ENCODE data around the gene CDH23. TPM values are rescaled to one million over a fixed set of nuclear protein-coding genes. Genes with fewer than 3 reads are reported as not detected.

The CDH23 gene
- total RNA-seq, 2 experiments from 2014 or later, result 4.0 to 4.5 TPM

DNA sequence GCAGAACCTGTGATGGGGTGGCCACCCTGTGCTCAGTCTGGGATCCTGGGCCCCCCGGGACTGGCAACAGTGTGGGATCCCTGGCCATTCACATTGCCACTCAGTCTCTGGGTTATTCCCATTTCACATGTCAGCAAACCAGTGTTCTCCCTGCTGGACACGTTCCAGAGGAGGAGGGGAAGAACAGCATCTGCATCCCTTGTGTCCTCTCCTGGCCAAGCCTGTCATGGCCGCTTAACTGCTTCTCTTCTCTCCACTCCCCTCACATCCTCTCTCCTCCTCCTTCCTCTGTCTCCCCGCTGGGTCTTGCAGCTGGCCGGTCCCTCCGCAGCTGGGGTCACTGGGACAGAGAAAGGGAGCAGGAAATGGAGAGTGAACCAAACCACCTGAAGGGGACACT lies 248.5 kb downstream of the CDH23 start:
- CTCF ChIA-PET, result no interaction called here

DNA sequence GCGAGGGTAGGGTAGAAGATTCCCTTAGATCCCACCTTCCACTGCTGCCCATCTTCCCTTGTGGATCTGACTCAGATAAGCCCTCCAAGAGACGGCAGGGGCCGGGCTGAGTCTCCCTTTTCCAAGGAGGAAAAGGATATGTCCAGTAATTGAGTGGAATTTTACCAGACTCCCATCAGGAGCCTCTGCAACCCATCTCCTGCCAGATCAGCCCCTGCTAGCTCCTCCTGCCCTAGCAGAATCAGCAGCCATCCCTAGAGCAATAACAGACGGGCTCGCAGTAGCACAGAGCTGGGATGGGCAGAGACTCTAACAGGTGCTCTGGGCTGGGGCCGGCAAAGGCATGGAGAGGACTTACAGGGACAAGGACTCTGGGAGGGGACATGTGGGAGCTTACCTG lies 249.3 kb downstream of the CDH23 start:
- ChIA-PET POLR2A (no interaction called here), CTCF (no interaction called here)
- Mint-ChIP-seq H3K27ac (no peak overlapping the region), H3K9me3 (no peaks in the 10 kb centered on the region), H3K4me3 (no peak overlapping the region), H3K27me3 (no peaks in the 10 kb centered on the region), H3K4me1 (peaks cover 2% of the 10 kb centered on the region), H3K36me3 (ENCODE audit: low read depth) (no peaks in the 10 kb centered on the region)
- DNase-seq, result no peak

More for the DNA sequence above, 248.5 kb downstream of the CDH23 start:
- Mint-ChIP-seq H3K27ac (no peak overlapping the region), H3K4me3 (no peak overlapping the region), H3K9me3 (no peaks in the 10 kb centered on the region), H3K4me1 (peaks cover 2% of the 10 kb centered on the region), H3K27me3 (no peaks in the 10 kb centered on the region), H3K36me3 (ENCODE audit: low read depth) (no peaks in the 10 kb centered on the region)
- POLR2A ChIA-PET, result no interaction called here
- DNase-seq, result no peak

DNA sequence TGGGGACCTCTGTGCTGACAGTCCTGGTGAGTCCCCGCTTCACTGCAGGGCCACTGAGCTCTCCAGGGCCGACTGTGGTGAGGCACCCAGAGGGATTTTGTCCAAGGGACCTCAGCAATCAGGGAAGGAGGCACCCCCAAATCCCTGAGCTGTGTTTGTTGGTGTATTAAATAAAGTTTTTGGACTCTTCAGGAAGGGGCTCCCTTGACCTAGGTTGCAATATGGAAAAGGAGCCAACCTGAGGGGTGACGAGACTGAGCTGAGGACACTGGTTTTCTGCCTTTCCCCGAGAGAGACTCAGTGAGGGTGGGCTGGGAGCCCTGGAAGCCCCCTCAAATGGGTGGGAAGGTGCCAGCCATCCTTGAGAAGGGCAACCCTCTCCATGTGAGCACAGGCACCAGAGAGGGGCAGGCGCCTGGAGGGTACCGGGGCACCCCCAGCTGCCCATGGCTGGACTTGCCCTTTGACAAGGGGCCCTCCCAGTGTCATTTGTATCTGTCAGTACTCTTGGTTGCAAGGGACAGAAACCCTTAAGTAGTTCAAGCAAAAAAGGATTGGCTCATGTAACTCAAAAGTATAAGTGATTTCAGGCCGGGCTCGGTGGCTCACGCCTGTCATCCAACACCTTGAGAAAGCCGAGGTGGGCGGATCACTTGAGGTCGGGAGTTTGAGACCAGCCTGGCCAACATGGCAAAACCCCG lies 250.0 kb downstream of the CDH23 start:
- Mint-ChIP-seq H3K27ac (no peak overlapping the region), H3K36me3 (ENCODE audit: low read depth) (no peaks in the 10 kb centered on the region), H3K9me3 (no peaks in the 10 kb centered on the region), H3K4me1 (peaks cover 2% of the 10 kb centered on the region), H3K4me3 (no peak overlapping the region), H3K27me3 (no peaks in the 10 kb centered on the region)
- ChIA-PET CTCF (no interaction called here), POLR2A (no interaction called here)
- no peak for DNase-seq

DNA sequence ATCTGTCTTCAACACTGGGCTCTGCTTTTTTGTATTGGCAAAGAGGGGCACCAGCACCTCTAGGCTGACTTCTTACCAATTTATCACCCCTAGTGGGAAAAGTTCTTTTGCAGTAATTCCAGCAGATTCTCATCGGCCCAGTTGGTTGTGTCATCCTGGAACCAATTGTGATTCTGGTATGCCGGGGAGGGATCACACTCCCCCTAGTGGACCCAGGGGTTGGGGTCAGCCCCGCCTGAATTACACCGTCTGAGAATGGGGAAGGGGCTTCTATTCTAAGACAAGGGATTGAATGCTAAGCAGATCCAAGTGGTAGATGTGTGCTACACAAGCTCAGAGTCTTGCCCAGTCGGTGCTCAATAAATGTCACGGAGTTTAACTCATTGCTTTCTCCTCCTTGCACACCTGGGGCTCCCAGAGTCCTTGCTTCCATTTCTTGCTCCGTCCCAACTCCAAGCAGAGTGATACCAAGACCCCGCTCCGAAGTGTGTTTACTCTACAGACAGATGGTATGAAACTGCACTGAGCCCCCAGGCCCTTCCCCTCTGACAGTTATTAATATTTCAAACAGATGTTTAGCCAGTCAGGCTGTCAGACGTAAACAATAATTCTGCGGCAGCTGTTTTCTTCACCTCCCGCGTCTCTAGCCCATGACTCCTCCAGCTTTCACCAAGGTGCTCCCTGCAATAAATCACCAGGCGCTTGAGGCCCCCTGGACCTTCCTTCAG lies 251.0 kb downstream of the CDH23 start:
- Mint-ChIP-seq H3K36me3 (ENCODE audit: low read depth) (no peaks in the 10 kb centered on the region), H3K9me3 (no peaks in the 10 kb centered on the region), H3K4me1 (peaks cover 2% of the 10 kb centered on the region), H3K4me3 (no peak overlapping the region), H3K27me3 (no peaks in the 10 kb centered on the region), H3K27ac (no peak overlapping the region)
- ChIA-PET CTCF (no interaction called here), POLR2A (no interaction called here)
- no peak for DNase-seq

DNA sequence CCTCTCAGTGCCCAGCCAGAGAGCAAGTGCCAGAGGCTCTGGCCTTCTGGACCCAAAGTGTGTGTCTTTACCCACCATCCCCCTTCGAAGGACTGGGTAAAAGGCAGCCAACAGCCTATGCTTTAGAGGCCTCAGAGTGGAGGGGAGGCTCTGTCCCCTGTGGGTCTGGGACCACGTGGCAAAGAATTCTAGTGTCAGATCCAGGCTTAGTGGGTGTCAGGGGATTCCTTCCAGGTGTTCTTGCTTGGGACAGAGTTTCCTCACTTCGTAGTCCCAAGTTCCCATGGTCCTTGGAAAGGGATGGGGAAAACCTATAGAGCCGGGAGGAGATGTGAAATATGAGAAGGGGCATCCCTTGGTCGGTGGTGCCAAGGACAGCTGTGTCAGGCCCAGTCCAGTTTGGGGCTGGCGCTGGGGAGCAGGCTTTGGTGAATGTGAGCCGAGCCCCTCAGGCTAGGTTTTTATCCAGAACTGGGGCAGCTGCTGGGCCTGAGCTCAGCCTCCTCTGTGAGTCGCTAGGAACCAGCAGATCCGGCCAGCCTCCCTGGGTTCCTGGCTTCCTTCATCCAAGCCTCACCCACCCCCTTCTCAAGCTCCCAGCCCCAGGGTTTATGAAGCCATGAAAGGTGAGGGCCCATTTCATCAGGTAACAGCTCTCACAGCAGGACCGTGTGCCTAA lies 251.7 kb downstream of the CDH23 start:
- no peak for DNase-seq
- Mint-ChIP-seq H3K27me3 (peaks cover 2% of the 10 kb centered on the region), H3K27ac (no peak overlapping the region), H3K36me3 (ENCODE audit: low read depth) (no peaks in the 10 kb centered on the region), H3K4me1 (peaks cover 2% of the 10 kb centered on the region), H3K4me3 (no peak overlapping the region), H3K9me3 (no peaks in the 10 kb centered on the region)
- ChIA-PET CTCF (no interaction called here), POLR2A (no interaction called here)

DNA sequence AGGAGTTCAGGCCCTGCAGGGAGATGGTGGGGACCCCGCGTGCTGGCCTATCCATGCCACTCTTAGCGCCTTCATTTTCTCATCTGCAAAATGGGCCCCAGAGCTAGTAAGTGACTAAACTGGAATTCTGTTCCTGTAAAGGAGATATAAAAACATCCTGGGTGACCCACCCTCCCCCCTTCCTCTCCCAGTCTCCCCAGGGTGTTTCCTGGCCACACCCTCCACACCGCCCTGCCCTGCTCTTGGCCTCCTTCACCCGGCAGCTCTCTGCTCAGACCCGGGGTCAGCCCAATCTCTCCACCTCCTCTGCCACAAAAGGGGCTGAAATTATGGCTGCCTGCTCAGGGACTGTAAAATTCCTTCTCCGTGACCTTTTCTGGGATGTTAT lies 252.2 kb downstream of the CDH23 start:
- CTCF ChIA-PET, result interaction anchor here (0.6 kb wide), 1 partner anchor 211 kb away, joined by 3 read pairs; no protein-coding TSS in a partner anchor
- H3K27me3 Mint-ChIP-seq, result peaks cover 2% of the 10 kb centered on the region
- H3K27ac Mint-ChIP-seq, result no peak overlapping the region
- no peak for DNase-seq
- peaks cover 2% of the 10 kb centered on the region for H3K4me1 Mint-ChIP-seq
- H3K36me3 Mint-ChIP-seq (ENCODE audit: low read depth), result no peaks in the 10 kb centered on the region
- no peaks in the 10 kb centered on the region for H3K9me3 Mint-ChIP-seq
- no peak overlapping the region for H3K4me3 Mint-ChIP-seq
- POLR2A ChIA-PET, result no interaction called here

DNA sequence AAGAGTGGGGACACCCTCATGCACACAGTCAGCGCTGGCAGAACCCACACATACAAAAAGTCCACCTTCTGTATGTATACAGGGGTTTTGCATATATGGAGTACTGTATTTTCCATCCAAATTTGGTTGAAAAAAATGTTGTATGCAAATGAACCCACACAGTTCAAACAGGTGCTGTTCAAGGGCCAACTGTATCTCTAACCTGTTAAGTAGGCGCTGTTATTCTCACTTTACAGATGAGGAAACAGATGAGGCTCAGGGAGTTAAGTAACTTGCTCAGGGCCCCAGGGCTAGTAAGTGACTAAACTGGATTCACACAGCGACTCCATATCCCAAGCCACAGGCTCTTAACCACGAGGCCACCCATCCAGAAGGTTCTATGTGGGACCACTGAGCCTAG lies 252.9 kb downstream of the CDH23 start:
- Mint-ChIP-seq H3K4me3 (no peak overlapping the region), H3K36me3 (ENCODE audit: low read depth) (no peaks in the 10 kb centered on the region), H3K27ac (no peak overlapping the region), H3K4me1 (peaks cover 2% of the 10 kb centered on the region), H3K27me3 (peaks cover 2% of the 10 kb centered on the region), H3K9me3 (no peaks in the 10 kb centered on the region)
- no peak for DNase-seq
- ChIA-PET CTCF (interaction anchor here (0.6 kb wide), 1 partner anchor 211 kb away, joined by 3 read pairs; no protein-coding TSS in a partner anchor), POLR2A (no interaction called here)

DNA sequence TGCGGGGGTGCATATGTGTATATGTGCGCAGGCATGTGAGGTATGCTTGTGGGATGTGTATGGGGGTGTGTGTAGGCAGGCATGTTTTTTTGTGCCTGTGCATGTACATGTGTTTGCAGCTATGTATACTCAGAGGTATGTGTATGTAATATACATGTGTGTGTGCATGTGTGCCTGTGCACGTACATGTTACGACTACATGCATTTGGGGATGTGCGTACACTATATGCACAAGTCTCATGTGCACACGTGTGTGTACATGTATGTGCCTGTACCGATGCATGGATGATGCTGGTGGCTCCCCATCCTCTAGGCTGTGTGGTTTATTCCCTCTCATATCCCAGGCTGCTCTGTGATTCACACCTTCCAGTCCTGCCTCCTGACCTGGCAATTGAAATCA lies 253.7 kb downstream of the CDH23 start:
- POLR2A ChIA-PET, result no interaction called here
- no peak for DNase-seq
- Mint-ChIP-seq H3K9me3 (no peaks in the 10 kb centered on the region), H3K27ac (no peak overlapping the region), H3K4me3 (no peak overlapping the region), H3K4me1 (peaks cover 2% of the 10 kb centered on the region), H3K36me3 (ENCODE audit: low read depth) (no peaks in the 10 kb centered on the region), H3K27me3 (peaks cover 2% of the 10 kb centered on the region)
- CTCF ChIA-PET, result no interaction called here

DNA sequence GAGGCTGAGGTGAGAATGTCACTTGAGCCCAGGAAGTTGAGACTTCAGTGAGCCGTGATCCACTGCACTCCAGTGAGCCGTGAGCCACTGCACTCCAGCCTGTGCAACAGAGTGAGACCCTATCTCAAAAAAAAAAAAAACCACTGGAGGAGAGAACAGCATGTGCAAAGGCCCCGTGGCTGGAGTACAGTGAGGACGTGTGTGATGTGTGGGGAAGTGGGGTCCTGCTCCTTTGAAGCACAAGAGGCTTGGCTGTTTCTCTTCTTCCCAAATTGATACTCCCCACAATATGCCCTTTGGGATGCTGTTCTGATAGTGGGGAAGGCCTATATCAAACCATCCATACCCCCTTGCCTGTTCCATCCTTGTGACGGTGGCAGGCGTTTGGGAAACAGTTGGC lies 254.7 kb downstream of the CDH23 start:
- ChIA-PET POLR2A (no interaction called here), CTCF (interaction anchor here (0.6 kb wide), 1 partner anchor 201 kb away, joined by 5 read pairs; no protein-coding TSS in a partner anchor)
- peaks cover 2% of the 10 kb centered on the region for H3K27me3 Mint-ChIP-seq
- DNase-seq, result no peak
- H3K27ac Mint-ChIP-seq, result no peak overlapping the region
- H3K36me3 Mint-ChIP-seq (ENCODE audit: low read depth), result no peaks in the 10 kb centered on the region
- H3K4me3 Mint-ChIP-seq, result no peak overlapping the region
- peaks cover 2% of the 10 kb centered on the region for H3K4me1 Mint-ChIP-seq
- no peaks in the 10 kb centered on the region for H3K9me3 Mint-ChIP-seq

DNA sequence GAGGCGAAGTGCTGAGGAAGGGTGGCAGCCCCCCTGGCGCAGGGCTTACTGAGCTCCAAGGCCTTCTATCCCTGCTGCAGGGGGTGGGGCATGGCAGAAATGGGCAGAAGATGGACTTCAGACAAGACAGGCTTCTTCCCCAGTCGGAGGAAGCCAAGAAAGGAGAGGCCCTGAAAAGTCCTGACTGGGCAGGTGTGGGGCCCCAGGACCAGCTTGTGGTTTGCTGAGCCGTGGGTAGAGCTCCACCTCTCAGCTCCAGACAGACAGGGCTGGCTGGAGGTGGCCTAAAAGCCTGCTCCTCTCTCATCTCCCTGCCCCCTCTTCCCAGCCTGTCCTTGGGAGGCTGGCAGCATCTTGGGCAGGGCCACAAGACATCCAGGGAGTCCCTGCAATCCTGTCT lies 255.2 kb downstream of the CDH23 start:
- H3K27me3 Mint-ChIP-seq, result peaks cover 2% of the 10 kb centered on the region
- CTCF ChIA-PET, result interaction anchor here (1.9 kb wide), 1 partner anchor 22 kb away, joined by 4 read pairs; no protein-coding TSS in a partner anchor

DNA sequence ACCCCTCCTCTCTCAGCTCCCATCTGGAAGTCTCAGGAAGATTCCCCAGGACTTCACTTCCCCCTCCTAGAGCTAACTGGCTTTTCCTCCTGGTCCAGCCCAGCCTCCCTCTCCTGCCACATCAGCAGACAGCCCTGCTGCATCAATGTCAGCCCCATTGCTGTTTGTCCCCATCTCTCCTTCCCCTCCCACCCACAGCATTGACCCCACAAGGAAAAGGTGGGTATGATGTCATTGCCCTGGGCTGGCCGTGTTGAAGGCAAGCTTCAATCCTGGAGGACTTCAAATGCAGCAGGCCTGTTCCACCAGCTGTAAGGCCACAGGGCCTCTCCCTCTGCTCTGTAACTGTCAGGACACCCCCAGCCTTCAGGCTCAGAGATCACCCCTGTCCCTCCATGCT lies 256.3 kb downstream of the CDH23 start:
- ChIA-PET CTCF (interaction anchor here (1.9 kb wide), 1 partner anchor 21 kb away, joined by 4 read pairs; no protein-coding TSS in a partner anchor), POLR2A (interaction anchor here (0.6 kb wide), 1 partner anchor 17 kb away, joined by 4 read pairs; no protein-coding TSS in a partner anchor)
- H3K36me3 Mint-ChIP-seq (ENCODE audit: low read depth), result no peaks in the 10 kb centered on the region
- no peak overlapping the region for H3K27ac Mint-ChIP-seq
- peaks cover 2% of the 10 kb centered on the region for H3K4me1 Mint-ChIP-seq
- no peak overlapping the region for H3K4me3 Mint-ChIP-seq
- DNase-seq, result no peak
- peaks cover 2% of the 10 kb centered on the region for H3K27me3 Mint-ChIP-seq
- no peaks in the 10 kb centered on the region for H3K9me3 Mint-ChIP-seq

More for the DNA sequence above, 255.2 kb downstream of the CDH23 start:
- DNase-seq, result no peak
- H3K4me1 Mint-ChIP-seq, result peaks cover 2% of the 10 kb centered on the region
- H3K4me3 Mint-ChIP-seq, result no peak overlapping the region
- POLR2A ChIA-PET, result no interaction called here
- no peak overlapping the region for H3K27ac Mint-ChIP-seq
- no peaks in the 10 kb centered on the region for H3K9me3 Mint-ChIP-seq
- H3K36me3 Mint-ChIP-seq (ENCODE audit: low read depth), result no peaks in the 10 kb centered on the region

DNA sequence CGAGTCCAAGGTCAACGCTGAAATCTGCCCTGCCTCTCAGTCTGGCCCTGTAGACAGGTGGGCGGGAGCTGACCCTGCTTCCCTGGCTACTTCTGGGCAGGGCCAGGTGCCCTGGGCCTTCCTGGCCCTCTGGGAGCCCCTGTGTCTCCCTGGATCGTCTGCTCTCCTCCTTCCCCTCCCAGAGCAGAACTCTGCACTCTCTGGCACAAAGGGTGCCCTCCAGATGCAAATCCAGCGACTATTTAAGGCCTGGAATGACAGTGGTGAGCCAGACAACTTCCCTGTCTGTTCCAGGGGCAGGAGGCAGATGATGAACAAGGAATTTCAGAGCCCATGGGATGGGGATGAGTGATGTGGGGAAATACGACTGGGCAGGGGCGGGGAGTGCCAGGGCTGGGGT lies 259.5 kb downstream of the CDH23 start:
- peaks cover 2% of the 10 kb centered on the region for H3K27me3 Mint-ChIP-seq
- no peaks in the 10 kb centered on the region for H3K9me3 Mint-ChIP-seq
- H3K27ac Mint-ChIP-seq, result no peak overlapping the region
- no peak for DNase-seq
- H3K4me3 Mint-ChIP-seq, result no peak overlapping the region
- ChIA-PET POLR2A (no interaction called here), CTCF (no interaction called here)
- no peaks in the 10 kb centered on the region for H3K36me3 Mint-ChIP-seq (ENCODE audit: low read depth)
- H3K4me1 Mint-ChIP-seq, result no peaks in the 10 kb centered on the region

Data from activated CD4-positive, alpha-beta T cell treated with anti-CD3 and anti-CD28 coated beads, Interleukin-2, amount 10 ng/mL, durations not matched to agents 7 days and 5 days (primary cell).